NCI-H82 treated with DMSO at 0.1 percent for 48 hours (cell line): ENCODE data around the gene C14orf132.

Source experiments
- DNase-seq: peaks from one replicate; lab custom pipeline; 2025; ENCODE audit not compliant: unreplicated experiment; lab: John Stamatoyannopoulos, UW

Gene C14orf132

DNA sequence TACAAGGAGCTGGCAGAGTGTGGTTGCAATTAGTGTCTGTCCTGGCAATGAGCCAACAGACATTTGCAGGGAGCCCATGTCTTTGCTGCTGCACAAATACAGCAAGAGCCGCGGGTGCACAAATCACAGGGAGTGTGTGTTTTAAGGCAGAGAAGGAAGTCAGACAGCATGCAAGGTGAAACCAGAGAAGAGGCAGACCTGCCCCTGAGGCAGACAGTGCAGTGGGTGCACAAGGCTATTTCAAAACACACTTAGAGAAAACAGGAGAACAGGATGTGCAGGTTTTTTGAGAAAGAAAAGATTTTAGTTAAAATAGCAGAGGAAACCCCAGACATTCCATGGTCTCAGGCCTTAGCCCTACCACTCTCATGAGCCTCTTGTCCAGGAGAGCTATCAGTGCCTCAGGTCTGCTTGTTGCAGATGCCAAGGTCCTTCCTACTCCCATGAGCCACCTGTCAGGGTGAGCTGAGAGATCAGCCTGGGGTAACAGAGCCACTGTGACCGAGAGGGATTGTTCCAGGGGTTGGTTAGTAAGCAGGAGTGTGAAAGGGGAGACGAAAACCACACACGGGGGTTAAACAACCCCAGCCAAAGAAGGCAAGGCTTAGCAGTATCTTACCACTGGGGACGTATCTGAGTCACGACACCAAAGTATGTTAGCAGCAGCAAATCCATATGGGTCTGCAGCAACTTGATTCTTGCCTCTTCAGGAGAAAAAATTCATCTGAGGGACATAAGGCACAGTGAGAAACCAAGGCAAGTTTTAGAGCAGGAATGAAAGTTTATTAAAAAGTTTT is 78.1 kb downstream of the C14orf132 start:
- no peak for DNase-seq

DNA sequence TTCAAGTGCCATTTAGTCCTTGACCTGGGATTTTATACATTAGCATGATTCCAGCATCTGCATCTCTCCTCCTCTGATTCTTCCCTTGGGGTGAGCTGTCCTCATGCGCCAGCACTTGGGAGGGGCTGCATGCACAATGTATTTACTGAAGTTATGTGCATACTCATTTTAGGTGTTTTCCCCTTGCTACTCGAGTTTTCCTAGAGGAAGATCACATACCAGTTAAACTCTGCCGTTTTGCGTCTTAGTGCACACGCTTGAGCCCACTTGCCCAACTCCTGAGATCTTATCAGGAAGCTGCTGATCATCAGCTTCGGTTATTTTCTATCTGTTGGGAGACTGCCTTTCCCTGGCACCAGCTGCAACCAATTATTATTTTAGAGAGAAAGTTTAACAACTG is 78.8 kb downstream of the C14orf132 start:
- no peak for DNase-seq

DNA sequence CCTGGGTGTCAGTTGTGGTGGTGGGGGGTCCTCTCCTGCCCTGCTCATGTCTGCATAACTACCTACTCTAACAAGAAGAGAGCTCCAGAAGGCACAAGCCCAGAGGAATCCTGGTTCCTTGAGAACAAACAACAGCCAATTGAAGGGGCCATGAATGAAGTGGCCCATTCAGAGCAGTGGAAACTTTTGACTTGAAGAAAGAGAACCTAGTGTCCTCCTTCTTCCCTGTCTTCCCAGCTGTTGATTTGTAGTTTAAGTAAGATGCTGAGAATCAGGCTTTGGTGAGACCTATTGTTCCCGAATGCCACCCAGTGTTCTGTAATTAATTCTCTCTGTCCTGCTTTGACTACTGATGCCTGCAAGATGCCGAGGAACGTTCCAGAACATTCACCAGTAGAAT is 79.2 kb downstream of the C14orf132 start:
- DNase-seq, result no peak

DNA sequence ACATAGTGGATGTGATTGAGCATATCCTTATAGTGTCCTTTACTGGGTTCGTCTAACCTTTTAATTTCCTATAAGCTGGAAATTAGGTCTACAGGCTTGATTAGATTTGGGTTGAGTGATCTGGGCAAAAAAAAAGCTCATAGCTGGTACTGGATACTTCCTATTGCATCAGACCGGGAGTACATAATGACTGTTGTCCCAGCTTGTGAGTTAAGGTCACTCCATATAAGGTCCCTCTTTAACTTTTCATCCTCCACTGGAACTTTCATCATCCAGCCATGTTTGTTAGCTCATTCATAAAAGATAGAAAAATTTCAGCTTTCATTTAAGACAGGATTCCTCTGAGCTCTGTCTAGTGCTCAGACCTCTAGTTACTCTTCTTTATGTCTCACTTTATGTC is 80.8 kb downstream of the C14orf132 start:
- DNase-seq, result no peak

DNA sequence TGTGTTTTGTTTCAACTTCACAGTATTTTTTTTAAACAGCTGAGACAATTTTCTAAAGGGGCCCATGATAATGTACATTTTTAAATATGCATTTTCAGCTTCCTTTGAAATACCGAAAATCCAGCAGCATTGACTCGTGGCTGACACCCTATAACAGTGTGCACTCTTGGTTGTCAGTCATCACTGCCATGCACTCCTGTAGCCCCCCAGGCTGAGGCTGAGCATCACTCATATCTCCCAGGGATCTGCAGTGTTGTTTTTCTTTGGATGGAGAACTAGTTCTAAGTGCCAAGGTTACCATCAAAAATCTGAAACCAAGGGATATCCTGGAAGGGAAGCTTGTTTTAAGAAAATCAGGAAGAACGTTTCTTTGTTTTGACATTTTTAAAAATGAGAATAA is 81.2 kb downstream of the C14orf132 start:
- no peak for DNase-seq

DNA sequence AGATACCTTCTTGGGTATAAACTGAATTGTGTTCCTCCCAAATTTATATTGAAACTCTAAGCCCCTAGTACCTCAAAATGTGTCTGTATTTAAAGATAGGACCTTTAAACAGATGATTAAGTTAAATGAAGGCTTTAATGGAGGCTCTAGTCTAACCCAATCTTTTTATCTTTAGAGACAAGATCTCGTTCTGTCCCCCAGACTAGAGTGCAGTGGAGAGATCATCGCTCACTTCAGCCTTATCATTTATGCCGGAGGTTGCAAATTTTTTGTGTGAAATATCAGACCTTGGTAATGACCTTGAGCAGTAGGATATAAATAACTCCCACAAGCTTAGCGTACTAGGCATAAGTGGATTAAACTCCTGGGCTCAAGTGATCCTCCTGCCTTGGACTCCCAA is 81.8 kb downstream of the C14orf132 start:
- DNase-seq, result no peak

DNA sequence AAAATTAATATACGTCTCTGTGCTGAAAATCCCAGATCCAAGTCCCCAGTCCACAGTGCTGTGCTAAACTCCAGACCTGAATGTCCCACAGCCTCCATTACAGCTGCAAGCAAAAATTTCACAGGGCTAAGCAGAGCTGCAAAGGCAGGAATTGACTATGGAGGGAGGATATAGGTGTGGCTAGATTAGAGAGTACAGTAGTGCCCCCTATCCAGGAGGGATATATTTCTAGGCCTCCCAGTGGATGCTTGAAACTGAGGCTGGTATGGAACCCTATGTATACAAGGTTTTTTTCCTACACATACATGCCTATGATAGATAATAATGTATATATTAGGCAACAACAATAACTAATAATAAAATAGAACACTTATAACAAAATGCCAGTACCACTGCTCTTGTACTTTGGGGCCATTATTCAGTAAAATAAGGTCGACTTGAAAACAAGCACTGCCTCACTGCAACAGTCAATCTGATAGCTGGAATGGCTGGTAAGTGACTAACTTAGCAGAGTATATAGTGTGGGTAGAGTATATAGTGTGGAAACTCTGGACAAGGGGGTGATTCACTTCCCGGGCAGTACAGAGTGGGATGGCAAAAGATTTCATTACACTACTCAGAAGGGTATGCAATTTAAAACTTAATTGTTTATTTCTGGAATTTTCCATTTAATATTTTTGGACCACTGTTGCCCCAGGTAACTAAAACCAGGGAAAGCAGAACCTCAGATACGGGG is 82.7 kb downstream of the C14orf132 start:
- DNase-seq, result no peak

DNA sequence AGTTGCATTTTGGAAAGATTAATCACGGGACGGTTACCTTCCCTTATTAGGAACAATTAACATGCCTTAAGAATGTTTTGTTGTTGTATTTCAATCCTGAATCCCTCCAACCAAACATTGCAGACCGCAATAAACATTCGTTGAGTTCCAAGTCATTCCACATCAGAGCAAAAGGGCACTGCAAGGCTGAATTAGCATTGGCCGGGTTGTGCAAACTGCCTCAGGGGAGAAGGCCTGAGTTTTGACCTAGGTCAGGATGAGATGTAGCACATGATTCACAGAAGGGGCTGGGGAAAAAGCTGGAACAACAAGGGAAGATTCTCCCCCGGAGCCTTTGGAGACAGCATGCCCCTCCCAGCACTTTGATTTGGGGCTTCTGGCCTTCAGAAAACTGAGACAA is 83.3 kb downstream of the C14orf132 start:
- DNase-seq, result no peak

DNA sequence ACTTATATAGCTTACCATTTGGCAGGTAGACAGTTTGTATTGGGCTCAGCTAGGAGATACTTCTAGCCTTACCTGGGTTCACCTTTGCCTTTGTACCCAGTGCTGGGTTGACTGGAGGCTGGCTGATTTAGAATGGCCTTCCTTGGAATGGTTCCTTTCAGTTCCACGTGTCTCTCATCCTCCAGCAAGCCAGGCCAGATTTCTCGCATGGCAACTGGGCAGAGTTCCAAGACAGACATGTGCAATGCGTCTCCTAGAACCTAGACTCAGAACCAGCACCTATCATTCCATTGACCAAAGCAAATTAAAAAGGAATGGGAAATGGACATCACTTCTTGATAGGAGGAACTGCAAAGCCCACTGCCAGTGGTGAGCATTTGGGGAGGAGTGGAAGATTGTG is 86.4 kb downstream of the C14orf132 start:
- DNase-seq, result no peak

DNA sequence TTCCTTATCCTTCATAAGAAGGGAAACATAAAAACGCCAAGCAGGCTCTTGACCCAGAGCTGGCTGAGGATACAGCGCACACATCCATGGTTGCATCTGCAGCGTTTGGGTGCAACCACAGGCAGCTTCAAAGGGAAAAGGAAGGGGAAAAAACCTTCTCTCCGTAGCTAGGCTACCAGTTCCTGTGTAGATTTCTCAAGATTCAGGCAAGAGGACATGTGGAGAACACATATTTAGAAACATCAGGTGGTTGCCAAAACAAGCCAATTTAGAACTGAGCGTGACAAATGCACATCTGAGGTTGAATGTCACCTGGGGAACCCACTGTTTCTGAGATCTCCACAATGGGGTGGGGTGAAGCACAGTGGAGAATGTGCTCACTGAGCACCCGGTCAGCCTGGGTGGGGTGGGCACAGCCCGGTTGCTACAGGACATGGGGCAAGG is 87.2 kb downstream of the C14orf132 start:
- DNase-seq, result no peak

DNA sequence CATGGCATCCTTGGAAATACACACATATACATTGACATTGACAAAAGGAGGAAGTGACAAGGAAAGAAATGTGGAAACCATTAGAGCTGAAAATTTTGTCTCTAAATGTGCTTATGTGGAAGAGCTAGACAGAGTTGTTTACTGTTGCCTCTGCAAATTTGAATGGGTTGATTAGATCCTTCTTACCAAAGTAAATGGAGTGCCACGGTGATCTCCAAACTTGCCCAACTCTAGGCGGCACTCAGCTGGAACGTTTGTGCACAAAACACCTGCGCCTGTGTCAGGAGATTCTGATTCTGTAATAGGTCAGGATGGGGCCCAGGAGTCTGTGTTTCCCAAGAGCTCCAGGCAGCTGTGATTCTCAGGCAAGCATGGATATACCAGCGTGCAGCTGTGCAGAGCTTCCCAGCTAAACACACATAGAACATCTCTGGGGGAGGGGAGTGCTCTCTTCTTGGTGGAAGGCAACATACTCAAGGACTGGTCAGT is 87.7 kb downstream of the C14orf132 start:
- no peak for DNase-seq

DNA sequence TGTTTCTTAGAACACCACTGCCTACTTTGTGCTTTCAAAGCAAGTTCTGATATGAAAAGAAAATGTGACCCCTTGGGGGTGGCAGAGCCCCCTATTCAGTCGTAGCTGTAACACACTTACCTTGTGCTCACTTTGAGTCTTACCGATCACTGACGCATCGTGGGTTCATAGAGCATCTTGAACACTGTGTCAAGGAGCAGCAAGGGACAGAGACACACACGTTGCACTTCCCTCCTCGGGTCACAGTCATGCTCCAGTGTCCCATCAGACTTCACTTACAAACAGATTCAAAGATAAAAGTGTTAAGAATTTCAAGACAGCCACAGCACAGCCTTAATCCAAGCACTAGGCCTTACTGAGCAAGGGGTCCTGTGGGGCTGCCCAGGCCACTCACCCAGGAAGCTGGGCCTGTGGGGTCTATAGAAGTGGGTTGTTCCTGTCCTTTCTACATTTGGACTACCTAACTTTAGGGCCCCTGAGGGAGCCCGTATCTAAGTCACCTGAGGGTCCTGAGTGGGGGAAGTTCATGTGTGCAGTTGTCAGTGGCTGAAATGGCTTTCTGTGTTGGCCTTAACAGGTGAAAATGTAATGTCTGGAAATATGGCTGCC is 90.1 kb downstream of the C14orf132 start:
- DNase-seq, result no peak

DNA sequence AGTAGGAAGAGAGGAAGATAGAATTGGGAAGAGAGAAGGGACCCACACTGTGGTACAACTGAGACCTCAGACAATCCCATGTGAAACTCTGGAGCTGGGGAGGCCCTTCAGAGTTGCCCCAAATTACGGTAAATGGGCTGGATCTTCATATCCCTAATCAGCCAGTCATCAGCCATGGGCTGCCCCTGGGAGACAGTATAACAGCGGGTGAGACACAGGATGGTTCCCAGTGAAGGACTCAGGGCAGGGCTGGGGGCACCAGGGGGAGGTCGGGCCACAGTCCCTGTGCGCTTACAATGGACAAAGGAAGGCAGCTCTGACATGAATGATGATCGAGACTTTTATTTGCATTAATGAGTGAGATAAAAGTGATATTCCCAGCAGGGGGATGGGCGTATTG is 91.2 kb downstream of the C14orf132 start:
- no peak for DNase-seq

DNA sequence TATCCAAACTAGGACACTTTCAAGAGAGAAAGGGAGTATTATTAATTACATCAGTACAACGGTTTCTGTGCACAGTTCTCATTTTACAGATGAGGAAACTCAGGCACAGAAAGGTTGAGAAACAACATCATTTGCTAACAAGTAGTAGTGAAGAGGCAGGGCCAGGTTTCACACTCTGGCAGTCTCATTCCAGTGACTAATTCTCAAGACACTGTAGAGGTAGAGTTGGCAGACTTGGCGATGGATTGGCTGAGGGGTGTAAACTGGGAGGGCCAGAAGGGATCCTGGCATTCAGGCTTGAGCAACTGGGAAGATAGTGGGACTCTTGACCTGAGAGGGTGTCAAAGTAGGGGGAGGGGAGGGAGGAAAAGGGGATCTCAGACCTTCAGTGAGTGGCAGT is 91.7 kb downstream of the C14orf132 start:
- no peak for DNase-seq

DNA sequence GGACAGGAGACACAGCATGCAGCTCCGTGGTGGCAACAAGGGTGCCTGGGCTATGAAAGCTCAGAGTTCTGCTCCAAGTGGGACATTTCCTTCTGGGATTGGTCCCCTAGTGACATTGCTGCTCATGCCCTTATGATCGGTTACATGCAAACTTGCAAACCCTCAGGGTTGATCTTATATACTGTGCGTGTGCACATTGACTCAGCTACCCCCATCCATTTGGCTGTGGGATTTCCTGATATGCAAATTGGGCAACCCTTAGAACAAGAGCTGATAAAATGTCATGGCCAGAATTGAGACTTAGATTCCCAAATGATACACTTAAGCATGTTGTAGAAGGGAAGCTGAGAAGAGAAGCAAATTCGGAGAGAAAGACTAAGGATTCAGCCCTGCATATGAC is 92.7 kb downstream of the C14orf132 start:
- DNase-seq, result no peak

DNA sequence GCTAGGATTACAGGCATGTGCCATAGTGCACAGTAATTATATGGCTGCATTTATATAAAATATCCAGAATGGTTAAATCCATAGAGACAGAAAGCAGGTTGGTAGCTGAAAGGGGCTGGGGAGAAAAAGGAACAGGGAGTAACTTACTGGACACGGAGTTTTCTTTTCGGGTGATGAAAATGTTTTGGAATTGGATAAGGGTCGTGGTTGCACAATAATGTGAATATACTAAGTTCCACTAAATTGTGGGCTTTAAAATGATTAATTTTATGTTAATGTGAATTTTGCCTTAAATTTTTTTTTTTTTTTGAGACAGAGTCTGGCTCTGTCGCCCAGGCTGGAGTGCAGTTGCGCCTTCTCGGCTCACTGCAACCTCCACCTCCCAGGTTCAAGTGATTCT is 95.3 kb downstream of the C14orf132 start:
- no peak for DNase-seq

DNA sequence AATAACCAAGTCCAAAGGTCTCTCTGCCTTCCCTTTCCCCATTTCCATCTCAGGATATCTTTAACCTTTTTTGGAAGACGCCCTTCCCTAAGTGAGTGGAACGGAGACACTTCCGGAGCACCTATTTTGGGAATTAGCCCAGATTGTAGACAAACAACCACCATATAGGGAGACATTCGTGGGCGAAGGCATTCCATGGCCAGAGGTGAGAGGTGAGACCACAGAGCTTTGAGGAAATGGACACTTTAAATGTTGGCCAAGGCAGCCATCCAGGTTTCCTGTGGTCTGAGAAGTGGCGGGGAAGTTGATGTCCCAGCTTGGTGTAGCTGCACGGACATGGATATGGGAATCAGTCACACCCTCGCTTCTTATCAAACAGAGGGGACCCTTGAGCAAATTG is 96.1 kb downstream of the C14orf132 start:
- DNase-seq, result no peak

DNA sequence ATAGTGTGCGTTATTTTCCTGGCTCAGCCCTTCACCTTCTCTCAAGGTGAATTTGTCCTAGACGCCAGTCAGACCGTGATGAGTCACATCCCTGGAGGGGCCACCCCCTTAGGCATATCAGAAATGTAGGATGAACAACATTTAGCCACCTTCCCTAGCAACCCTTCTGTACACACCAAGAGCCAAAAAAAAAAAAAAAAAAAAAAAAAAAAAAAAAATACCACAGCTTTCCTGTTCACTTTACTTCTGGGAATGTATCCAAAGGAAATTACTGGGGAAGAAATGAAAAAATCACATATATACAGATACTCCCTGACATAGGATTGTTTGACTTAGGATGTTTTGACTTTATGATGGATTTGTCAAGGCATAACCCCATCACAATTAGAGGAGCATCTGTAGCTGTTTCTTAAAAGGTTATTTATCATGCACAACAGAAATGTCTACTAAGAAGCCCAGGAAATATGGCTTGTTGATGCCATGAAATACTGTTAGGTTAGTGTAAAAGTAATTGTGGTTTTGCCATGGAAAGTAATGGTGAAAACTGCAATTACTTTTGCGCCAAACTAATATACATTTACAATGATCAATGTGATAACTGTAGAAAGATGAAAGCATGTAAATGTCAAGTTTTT is 97.3 kb downstream of the C14orf132 start:
- no peak for DNase-seq

DNA sequence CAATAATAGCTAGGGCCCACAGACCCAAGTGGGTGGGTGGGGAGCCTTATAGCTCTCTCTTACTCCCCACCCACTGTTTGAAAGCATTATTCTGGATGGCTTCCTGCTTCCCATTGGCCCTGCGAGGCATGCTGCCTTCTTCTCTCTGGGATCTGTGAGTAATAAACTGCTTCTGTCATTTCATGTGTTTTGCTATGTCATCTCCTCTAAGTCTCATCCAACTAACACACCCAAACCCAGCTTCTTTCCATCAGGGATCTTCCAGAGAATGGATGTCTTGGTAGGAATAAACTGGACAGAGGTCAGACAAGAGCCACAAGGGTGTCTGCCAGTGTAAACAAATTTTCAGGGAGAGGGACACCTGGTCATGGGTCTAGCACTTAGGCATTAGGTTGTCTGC is 99.1 kb downstream of the C14orf132 start:
- no peak for DNase-seq

DNA sequence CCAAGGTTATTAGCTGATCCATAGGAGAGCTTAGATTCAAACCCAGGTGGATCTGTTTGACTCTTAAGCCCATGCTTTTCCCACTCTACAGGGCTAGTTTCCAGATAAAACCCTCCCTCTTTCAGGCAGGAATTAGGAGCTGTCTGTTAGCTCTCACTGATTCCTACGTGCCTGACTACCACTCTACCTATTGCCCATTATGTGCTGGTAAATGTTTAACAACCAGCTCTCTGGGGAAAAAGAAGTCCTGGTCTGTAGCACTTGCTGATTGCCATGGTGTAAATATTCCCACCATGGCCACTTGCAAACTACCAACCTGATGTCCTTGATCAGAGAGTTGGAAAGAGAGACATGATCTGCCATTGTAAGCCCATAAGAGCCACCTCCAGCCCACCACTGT is 100.0 kb downstream of the C14orf132 start:
- DNase-seq, result no peak

DNA sequence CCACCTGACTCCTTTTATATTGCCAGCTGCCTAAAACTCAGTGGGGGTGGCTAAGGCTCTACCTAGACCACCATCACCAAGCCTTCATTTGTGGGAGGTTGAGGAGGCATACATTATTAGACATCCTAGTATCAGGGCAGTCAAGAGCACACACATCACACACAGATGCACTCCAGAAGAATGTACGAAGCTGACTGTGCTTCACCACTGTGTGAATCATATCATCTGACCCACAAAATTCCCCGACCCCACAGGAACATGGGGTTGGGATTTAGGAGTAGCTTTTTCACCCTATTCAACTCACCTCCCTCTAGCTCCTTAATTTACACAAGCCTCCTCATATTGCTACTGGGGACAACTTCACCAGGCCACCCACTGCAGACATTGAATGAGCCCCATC is 100.7 kb downstream of the C14orf132 start:
- DNase-seq, result no peak

DNA sequence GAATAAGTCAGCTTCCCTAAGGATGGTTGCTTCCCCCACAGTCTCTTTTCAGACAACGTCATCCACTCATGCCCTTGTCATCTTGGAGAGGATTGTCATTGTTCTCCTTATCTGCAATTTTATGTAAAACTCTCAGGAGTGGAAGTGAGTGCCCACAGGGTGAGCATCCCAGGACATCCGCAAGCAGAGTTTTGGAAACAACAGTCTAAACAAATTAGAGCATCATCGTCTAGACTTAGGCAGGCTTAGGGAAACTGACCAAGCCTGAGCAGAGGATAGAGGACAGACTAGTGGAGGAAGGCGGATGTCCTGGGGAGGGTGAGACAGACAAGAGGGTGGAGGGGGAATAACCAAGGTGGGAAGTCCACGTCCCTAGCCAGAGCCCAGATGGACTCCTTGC is 101.8 kb downstream of the C14orf132 start:
- DNase-seq, result no peak
